Right lobe of liver (tissue), 4 donors: ENCODE results near the gene CNOT6.

Experiments used
- CTCF ChIP-seq, 4 donors: fragments of 200-600 bp in 3 of 4; fragments of 450-650 bp in 1 of 4; IDR thresholded peaks; one replicate each; pipeline versions ENCODE4 v1.5.1 to v1.8.0; 2016 to 2022; ENCODE audit warnings: antibody characterized with exemption in 4 of 4, mild to moderate bottlenecking in 2 of 4
- POLR2A ChIP-seq: fragments of 450-650 bp; IDR thresholded peaks from one replicate; pipeline ENCODE4 v1.6.1; 2017; ENCODE audit warnings: antibody characterized with exemption, mild to moderate bottlenecking
- donor health status: DM: no; HTN: no; CAD: no.
- donor health status: DM: no; HTN: no; CAD: no.
- donor health status: DM: no; HTN: yes; CAD: no.

DNA sequence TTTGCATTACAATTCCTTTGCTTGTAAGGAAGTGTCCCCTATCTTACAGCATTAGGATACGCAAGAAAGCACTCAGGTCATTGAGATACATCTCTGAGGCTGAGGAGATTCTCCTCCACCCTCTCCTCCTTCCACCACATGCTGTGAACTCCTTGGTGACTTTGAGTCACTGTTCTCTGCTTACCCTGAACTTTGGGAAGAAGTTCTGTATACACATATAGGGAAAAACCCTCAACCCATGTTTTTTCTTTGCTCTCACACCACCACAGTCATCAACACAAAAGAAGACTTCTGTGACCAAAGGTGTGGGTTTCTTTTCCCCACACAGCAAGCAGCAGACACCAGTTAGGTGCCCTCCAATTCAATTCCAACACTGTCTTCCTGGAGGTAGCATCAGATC is 38.1 kb downstream of the CNOT6 start:
- TF ChIP-seq CTCF (IDR thresholded peaks at IDR 0.05) (no peak), POLR2A (no peak)
